H7 (cell line): ENCODE data around the gene COL26A1. TPM values are rescaled to one million over a fixed set of nuclear protein-coding genes. Genes with fewer than 3 reads are reported as not detected.
"Not testable (repeated sequence)": the region's sequence is repeated elsewhere in the genome, so short reads cannot be mapped to it uniquely, and the experiment has no call there.

Experiments used
- DNase-seq: peaks from one replicate; pipeline ENCODE4 v3.0.0; 2012
- H3K27me3 ChIP-seq: 2 replicates; pipeline ENCODE4 v1.6.0; 2011; ENCODE audit warnings: mild to moderate bottlenecking, low read length; ENCODE audit not compliant: control insufficient read depth, insufficient read depth
- H3K36me3 ChIP-seq: replicated peaks from 2 replicates; pipeline ENCODE4 v1.5.1; 2011; ENCODE audit warnings: low read length; ENCODE audit not compliant: control insufficient read depth, insufficient read depth
- H3K4me3 ChIP-seq: 2 replicates; pipeline ENCODE4 v1.5.1; 2011; ENCODE audit warnings: low read depth, mild to moderate bottlenecking, control low read depth, low read length, moderate library complexity; ENCODE audit not compliant: insufficient read depth
- total RNA-seq: library from RNA; depleted of rRNA; stranded (reverse); fragments of >200 nt; shearing (Covaris generic); gene quantifications from 2 replicates; pipeline ENCODE4 v1.2.3, GENCODE V29; 2014; rRNA removed

COL26A1 gene
- total RNA-seq, 1 experiment from 2014 or later: 77.5 TPM

GRCh38 chr7:101599787-101600186, 237.1 kb downstream of the COL26A1 start:
- no peak overlapping the region for H3K4me3 ChIP-seq
- no peak for DNase-seq

GRCh38 chr7:101602082-101602481, 239.4 kb downstream of the COL26A1 start:
- Histone ChIP-seq H3K27me3 (no peaks in the 10 kb centered on the region), H3K36me3 (no peaks in the 10 kb centered on the region), H3K4me3 (no peak overlapping the region)
- peak; percentile 12 for DNase-seq

More at GRCh38 chr7:101599787-101600186, 237.1 kb downstream of the COL26A1 start:
- Histone ChIP-seq H3K36me3 (no peaks in the 10 kb centered on the region), H3K27me3 (no peaks in the 10 kb centered on the region)

GRCh38 chr7:101602484-101603241, 240.0 kb downstream of the COL26A1 start:
- DNase-seq: peak; percentile 94

GRCh38 chr7:101604331-101604933, 241.8 kb downstream of the COL26A1 start:
- Histone ChIP-seq H3K27me3 (no peaks in the 10 kb centered on the region; the same call in 1 of the 2 replicates), H3K4me3 (no peak overlapping the region), H3K36me3 (no peaks in the 10 kb centered on the region)
- DNase-seq: no peak

More at GRCh38 chr7:101602484-101603241, 240.0 kb downstream of the COL26A1 start:
- no peaks in the 10 kb centered on the region for H3K36me3 ChIP-seq
- H3K27me3 ChIP-seq: no peaks in the 10 kb centered on the region
- no peak overlapping the region for H3K4me3 ChIP-seq

GRCh38 chr7:101604934-101605332, 242.3 kb downstream of the COL26A1 start:
- H3K36me3 ChIP-seq, H3K27me3 ChIP-seq, DNase-seq, H3K4me3 ChIP-seq: not testable (repeated sequence)

- no peaks in the 10 kb centered on the region; the same call in 1 of the 2 replicates for H3K27me3 ChIP-seq
- no peak overlapping the region for H3K4me3 ChIP-seq
- DNase-seq: no peak
- no peaks in the 10 kb centered on the region for H3K36me3 ChIP-seq
These were observed 243.2 kb downstream of the COL26A1 start for GRCh38 chr7:101605611-101606497.

GRCh38 chr7:101606498-101606923, 243.8 kb downstream of the COL26A1 start:
- no peaks in the 10 kb centered on the region for H3K36me3 ChIP-seq
- no peak overlapping the region for H3K4me3 ChIP-seq
- DNase-seq: no peak
- no peaks in the 10 kb centered on the region; the same call in 1 of the 2 replicates for H3K27me3 ChIP-seq

Other genes starting within 250 kb of the COL26A1 start
- 3.4 and 3.6 TPM in 2 replicates for gene SERPINE1, start 235.8 kb upstream of the COL26A1 start, total RNA-seq
- 114 and 137 TPM in 2 replicates for gene AP1S1, start 208.4 kb upstream of the COL26A1 start, total RNA-seq
- gene VGF, start 197.3 kb upstream of the COL26A1 start, total RNA-seq: 12.0 and 22.5 TPM in 2 replicates
- gene NAT16, start 182.6 kb upstream of the COL26A1 start, total RNA-seq: 0.30 and 0.59 TPM in 2 replicates
- gene MOGAT3, start 161.8 kb upstream of the COL26A1 start, total RNA-seq: 0.52 and 1.00 TPM in 2 replicates
- 41.9 and 48.3 TPM in 2 replicates for gene PLOD3, start 145.3 kb upstream of the COL26A1 start, total RNA-seq
- 58.9 and 83.3 TPM in 2 replicates for gene ZNHIT1, start 144.7 kb upstream of the COL26A1 start, total RNA-seq
- gene CLDN15, start 125.1 kb upstream of the COL26A1 start, total RNA-seq: 4.2 and 6.1 TPM in 2 replicates
- 141 and 151 TPM in 2 replicates for gene FIS1, start 117.8 kb upstream of the COL26A1 start, total RNA-seq
- gene IFT22, start 41.1 kb upstream of the COL26A1 start, total RNA-seq: 19.8 and 27.4 TPM in 2 replicates